Measurements from ENCODE around the gene LMCD1.

LMCD1 gene

GRCh38 chr3:8541486-8541885 is 39.9 kb downstream of the LMCD1 start:
- Histone ChIP-seq H3K27me3 (ENCODE audit: control insufficient read depth in 1 of 2, insufficient read depth in 2 of 2, low read length in 2 of 2) (no peaks in the 10 kb centered on the region), H3K27ac (ENCODE audit: low read depth, low read length) (no peak overlapping the region), H3K4me1 (ENCODE audit: insufficient read depth, low read length) (no peaks in the 10 kb centered on the region), H3K36me3 (ENCODE audit: insufficient read depth, low read length) (peaks cover 4% of the 10 kb centered on the region), H3K9ac (ENCODE audit: low read length) (no peak overlapping the region), H3K9me3 (ENCODE audit: low read length) (no peaks in the 10 kb centered on the region), H3K4me3 (ENCODE audit: low read depth in 1 of 2, low read length in 2 of 2) (no peak overlapping the region)

GRCh38 chr3:8542190-8543135 is 40.8 kb downstream of the LMCD1 start:
- Histone ChIP-seq H3K27ac (ENCODE audit: low read depth, low read length) (no peak overlapping the region), H3K36me3 (ENCODE audit: insufficient read depth, low read length) (peaks cover 4% of the 10 kb centered on the region), H3K4me1 (ENCODE audit: insufficient read depth, low read length) (no peaks in the 10 kb centered on the region), H3K4me3 (ENCODE audit: low read depth in 1 of 2, low read length in 2 of 2) (no peak overlapping the region), H3K9me3 (ENCODE audit: low read length) (no peaks in the 10 kb centered on the region), H3K9ac (ENCODE audit: low read length) (no peak overlapping the region), H3K27me3 (ENCODE audit: control insufficient read depth in 1 of 2, insufficient read depth in 2 of 2, low read length in 2 of 2) (no peaks in the 10 kb centered on the region)

GRCh38 chr3:8546609-8547008 is 45.0 kb downstream of the LMCD1 start:
- H3K27ac ChIP-seq (ENCODE audit: low read depth, low read length): no peak overlapping the region
- no peaks in the 10 kb centered on the region for H3K9me3 ChIP-seq (ENCODE audit: low read length)
- H3K27me3 ChIP-seq (ENCODE audit: control insufficient read depth in 1 of 2, insufficient read depth in 2 of 2, low read length in 2 of 2): no peaks in the 10 kb centered on the region
- H3K9ac ChIP-seq (ENCODE audit: low read length): no peak overlapping the region
- no peaks in the 10 kb centered on the region for H3K36me3 ChIP-seq (ENCODE audit: insufficient read depth, low read length)
- H3K4me1 ChIP-seq (ENCODE audit: insufficient read depth, low read length): no peaks in the 10 kb centered on the region
- H3K4me3 ChIP-seq (ENCODE audit: low read depth in 1 of 2, low read length in 2 of 2): no peak overlapping the region

GRCh38 chr3:8548502-8549275 is 47.1 kb downstream of the LMCD1 start:
- H3K9ac ChIP-seq (ENCODE audit: low read length): no peak overlapping the region
- H3K36me3 ChIP-seq (ENCODE audit: insufficient read depth, low read length): no peaks in the 10 kb centered on the region
- no peak overlapping the region for H3K4me3 ChIP-seq (ENCODE audit: low read depth in 1 of 2, low read length in 2 of 2)

GRCh38 chr3:8549354-8549753 is 47.7 kb downstream of the LMCD1 start:
- Histone ChIP-seq H3K9me3 (ENCODE audit: low read length) (no peaks in the 10 kb centered on the region), H3K4me3 (ENCODE audit: low read depth in 1 of 2, low read length in 2 of 2) (no peak overlapping the region), H3K9ac (ENCODE audit: low read length) (no peak overlapping the region), H3K27ac (ENCODE audit: low read depth, low read length) (no peak overlapping the region), H3K4me1 (ENCODE audit: insufficient read depth, low read length) (no peaks in the 10 kb centered on the region), H3K36me3 (ENCODE audit: insufficient read depth, low read length) (no peaks in the 10 kb centered on the region), H3K27me3 (ENCODE audit: control insufficient read depth in 1 of 2, insufficient read depth in 2 of 2, low read length in 2 of 2) (no peaks in the 10 kb centered on the region)

More at GRCh38 chr3:8548502-8549275, 47.1 kb downstream of the LMCD1 start:
- H3K4me1 ChIP-seq (ENCODE audit: insufficient read depth, low read length): no peaks in the 10 kb centered on the region
- no peak overlapping the region for H3K27ac ChIP-seq (ENCODE audit: low read depth, low read length)
- H3K27me3 ChIP-seq (ENCODE audit: control insufficient read depth in 1 of 2, insufficient read depth in 2 of 2, low read length in 2 of 2): no peaks in the 10 kb centered on the region
- H3K9me3 ChIP-seq (ENCODE audit: low read length): no peaks in the 10 kb centered on the region

GRCh38 chr3:8550611-8551010 is 49.0 kb downstream of the LMCD1 start:
- Histone ChIP-seq H3K27ac (ENCODE audit: low read depth, low read length) (no peak overlapping the region), H3K9ac (ENCODE audit: low read length) (no peak overlapping the region), H3K27me3 (ENCODE audit: control insufficient read depth in 1 of 2, insufficient read depth in 2 of 2, low read length in 2 of 2) (no peaks in the 10 kb centered on the region), H3K9me3 (ENCODE audit: low read length) (no peaks in the 10 kb centered on the region), H3K36me3 (ENCODE audit: insufficient read depth, low read length) (no peaks in the 10 kb centered on the region), H3K4me1 (ENCODE audit: insufficient read depth, low read length) (no peaks in the 10 kb centered on the region), H3K4me3 (ENCODE audit: low read depth in 1 of 2, low read length in 2 of 2) (no peak overlapping the region)

GRCh38 chr3:8552223-8552762 is 50.7 kb downstream of the LMCD1 start:
- H3K9me3 ChIP-seq (ENCODE audit: low read length): no peaks in the 10 kb centered on the region
- no peaks in the 10 kb centered on the region for H3K36me3 ChIP-seq (ENCODE audit: insufficient read depth, low read length)
- no peaks in the 10 kb centered on the region for H3K27me3 ChIP-seq (ENCODE audit: control insufficient read depth in 1 of 2, insufficient read depth in 2 of 2, low read length in 2 of 2)
- no peak overlapping the region for H3K9ac ChIP-seq (ENCODE audit: low read length)
- H3K4me3 ChIP-seq (ENCODE audit: low read depth in 1 of 2, low read length in 2 of 2): no peak overlapping the region
- H3K4me1 ChIP-seq (ENCODE audit: insufficient read depth, low read length): peaks cover 8% of the 10 kb centered on the region
- no peak overlapping the region for H3K27ac ChIP-seq (ENCODE audit: low read depth, low read length)

- Histone ChIP-seq H3K36me3 (ENCODE audit: insufficient read depth, low read length) (no peaks in the 10 kb centered on the region), H3K27ac (ENCODE audit: low read depth, low read length) (no peak overlapping the region), H3K9ac (ENCODE audit: low read length) (no peak overlapping the region), H3K4me1 (ENCODE audit: insufficient read depth, low read length) (peaks cover 14% of the 10 kb centered on the region), H3K4me3 (ENCODE audit: low read depth in 1 of 2, low read length in 2 of 2) (no peak overlapping the region), H3K27me3 (ENCODE audit: control insufficient read depth in 1 of 2, insufficient read depth in 2 of 2, low read length in 2 of 2) (no peaks in the 10 kb centered on the region), H3K9me3 (ENCODE audit: low read length) (no peaks in the 10 kb centered on the region)
Observed at GRCh38 chr3:8553405-8553804, 51.8 kb downstream of the LMCD1 start.

- Histone ChIP-seq H3K9ac (ENCODE audit: low read length) (no peak overlapping the region), H3K27ac (ENCODE audit: low read depth, low read length) (no peak overlapping the region), H3K4me1 (ENCODE audit: insufficient read depth, low read length) (peaks cover 14% of the 10 kb centered on the region), H3K27me3 (ENCODE audit: control insufficient read depth in 1 of 2, insufficient read depth in 2 of 2, low read length in 2 of 2) (no peaks in the 10 kb centered on the region), H3K36me3 (ENCODE audit: insufficient read depth, low read length) (no peaks in the 10 kb centered on the region), H3K9me3 (ENCODE audit: low read length) (no peaks in the 10 kb centered on the region), H3K4me3 (ENCODE audit: low read depth in 1 of 2, low read length in 2 of 2) (no peak overlapping the region)
Observed at GRCh38 chr3:8554696-8555095, 53.1 kb downstream of the LMCD1 start.

- Histone ChIP-seq H3K4me1 (ENCODE audit: insufficient read depth, low read length) (peaks cover 14% of the 10 kb centered on the region), H3K9me3 (ENCODE audit: low read length) (no peaks in the 10 kb centered on the region), H3K9ac (ENCODE audit: low read length) (no peak overlapping the region), H3K27me3 (ENCODE audit: control insufficient read depth in 1 of 2, insufficient read depth in 2 of 2, low read length in 2 of 2) (no peaks in the 10 kb centered on the region), H3K27ac (ENCODE audit: low read depth, low read length) (no peak overlapping the region), H3K4me3 (ENCODE audit: low read depth in 1 of 2, low read length in 2 of 2) (no peak overlapping the region), H3K36me3 (ENCODE audit: insufficient read depth, low read length) (no peaks in the 10 kb centered on the region)
Observed at GRCh38 chr3:8555113-8555661, 53.6 kb downstream of the LMCD1 start.

GRCh38 chr3:8555725-8556472 is 54.3 kb downstream of the LMCD1 start:
- Histone ChIP-seq H3K4me1 (ENCODE audit: insufficient read depth, low read length) (peaks cover 14% of the 10 kb centered on the region), H3K27ac (ENCODE audit: low read depth, low read length) (no peak overlapping the region)

More at GRCh38 chr3:8555725-8556472, 54.3 kb downstream of the LMCD1 start:
- no peak overlapping the region for H3K9ac ChIP-seq (ENCODE audit: low read length)
- H3K4me3 ChIP-seq (ENCODE audit: low read depth in 1 of 2, low read length in 2 of 2): no peak overlapping the region
- H3K9me3 ChIP-seq (ENCODE audit: low read length): no peaks in the 10 kb centered on the region
- no peaks in the 10 kb centered on the region for H3K36me3 ChIP-seq (ENCODE audit: insufficient read depth, low read length)
- H3K27me3 ChIP-seq (ENCODE audit: control insufficient read depth in 1 of 2, insufficient read depth in 2 of 2, low read length in 2 of 2): no peaks in the 10 kb centered on the region

All from muscle layer of colon (tissue), 2 donors.